ENCODE measurements around the gene RTN4RL2. TPM values are rescaled to one million over a fixed set of nuclear protein-coding genes. Genes with fewer than 3 reads are reported as not detected.

RTN4RL2 gene
- total RNA-seq, 1 donor from 2014 or later: 0.62 TPM

- Mint-ChIP-seq H3K27ac (ENCODE audit: unreplicated experiment) (no peak overlapping the region), H3K27me3 (ENCODE audit: unreplicated experiment) (peaks cover 8% of the 10 kb centered on the region), H3K36me3 (ENCODE audit: low read depth, unreplicated experiment) (peaks cover 11% of the 10 kb centered on the region), H3K4me1 (ENCODE audit: unreplicated experiment) (peaks cover 9% of the 10 kb centered on the region), H3K4me3 (ENCODE audit: unreplicated experiment) (no peak overlapping the region), H3K9me3 (ENCODE audit: unreplicated experiment) (no peaks in the 10 kb centered on the region)
- TF ChIP-seq CTCF (IDR thresholded peaks at IDR 0.05; ENCODE audit: unreplicated experiment): no peak
- no peak for DNase-seq (ENCODE audit: low spot score)
Measured at GRCh38 chr11:57502870-57503269, 42.5 kb downstream of the RTN4RL2 start.

GRCh38 chr11:57504511-57504910 is 44.2 kb downstream of the RTN4RL2 start:
- peaks cover 8% of the 10 kb centered on the region for H3K27me3 Mint-ChIP-seq (ENCODE audit: unreplicated experiment)

GRCh38 chr11:57506522-57506921 is 46.2 kb downstream of the RTN4RL2 start:
- H3K4me3 Mint-ChIP-seq (ENCODE audit: unreplicated experiment): no peak overlapping the region
- peaks cover 3% of the 10 kb centered on the region for H3K27me3 Mint-ChIP-seq (ENCODE audit: unreplicated experiment)
- H3K9me3 Mint-ChIP-seq (ENCODE audit: unreplicated experiment): no peaks in the 10 kb centered on the region
- TF ChIP-seq CTCF (IDR thresholded peaks at IDR 0.05; ENCODE audit: unreplicated experiment): no peak
- DNase-seq (ENCODE audit: low spot score): no peak
- no peak overlapping the region for H3K27ac Mint-ChIP-seq (ENCODE audit: unreplicated experiment)
- H3K4me1 Mint-ChIP-seq (ENCODE audit: unreplicated experiment): no peaks in the 10 kb centered on the region
- H3K36me3 Mint-ChIP-seq (ENCODE audit: low read depth, unreplicated experiment): peaks cover 4% of the 10 kb centered on the region

More at GRCh38 chr11:57504511-57504910, 44.2 kb downstream of the RTN4RL2 start:
- Mint-ChIP-seq H3K9me3 (ENCODE audit: unreplicated experiment) (no peaks in the 10 kb centered on the region), H3K4me1 (ENCODE audit: unreplicated experiment) (peaks cover 9% of the 10 kb centered on the region), H3K36me3 (ENCODE audit: low read depth, unreplicated experiment) (peaks cover 11% of the 10 kb centered on the region), H3K27ac (ENCODE audit: unreplicated experiment) (peak overlapping the region; percentile 36), H3K4me3 (ENCODE audit: unreplicated experiment) (no peak overlapping the region)
- TF ChIP-seq CTCF (IDR thresholded peaks at IDR 0.05; ENCODE audit: unreplicated experiment): no peak
- DNase-seq (ENCODE audit: low spot score): no peak

GRCh38 chr11:57508341-57509170 is 48.2 kb downstream of the RTN4RL2 start:
- Mint-ChIP-seq H3K27me3 (ENCODE audit: unreplicated experiment) (peaks cover 9% of the 10 kb centered on the region), H3K27ac (ENCODE audit: unreplicated experiment) (no peak overlapping the region), H3K4me1 (ENCODE audit: unreplicated experiment) (peaks cover 2% of the 10 kb centered on the region), H3K36me3 (ENCODE audit: low read depth, unreplicated experiment) (peaks cover 6% of the 10 kb centered on the region), H3K9me3 (ENCODE audit: unreplicated experiment) (no peaks in the 10 kb centered on the region), H3K4me3 (ENCODE audit: unreplicated experiment) (no peak overlapping the region)
- TF ChIP-seq CTCF (IDR thresholded peaks at IDR 0.05; ENCODE audit: unreplicated experiment): no peak
- DNase-seq (ENCODE audit: low spot score): no peak

- H3K4me3 Mint-ChIP-seq (ENCODE audit: unreplicated experiment): no peak overlapping the region
- H3K4me1 Mint-ChIP-seq (ENCODE audit: unreplicated experiment): peaks cover 3% of the 10 kb centered on the region
- no peak overlapping the region for H3K27ac Mint-ChIP-seq (ENCODE audit: unreplicated experiment)
- TF ChIP-seq CTCF (IDR thresholded peaks at IDR 0.05; ENCODE audit: unreplicated experiment): no peak
- DNase-seq (ENCODE audit: low spot score): no peak
- H3K36me3 Mint-ChIP-seq (ENCODE audit: low read depth, unreplicated experiment): peaks cover 11% of the 10 kb centered on the region
- H3K9me3 Mint-ChIP-seq (ENCODE audit: unreplicated experiment): no peaks in the 10 kb centered on the region
- peaks cover 11% of the 10 kb centered on the region for H3K27me3 Mint-ChIP-seq (ENCODE audit: unreplicated experiment)
Measured at GRCh38 chr11:57511741-57512430, 51.6 kb downstream of the RTN4RL2 start.
